Thoracic aorta (tissue), 2 donors: ENCODE results near the gene AJUBA. TPM values are rescaled to one million over a fixed set of nuclear protein-coding genes. Genes with fewer than 3 reads are reported as not detected.

Experiments used
- ATAC-seq: fragments of 150-250 bp; one replicate; pipeline ENCODE4 v1.8.0; 2017; ENCODE audit warnings: low read depth; ENCODE audit not compliant: insufficient number of reproducible peaks, low FRiP score
- DNase-seq: peaks from one replicate; pipeline ENCODE4 v3.0.0-alpha.2; 2020; ENCODE audit warnings: low spot score
- H3K27ac ChIP-seq, 2 donors: fragments of 200-600 bp; sonication (generic); 1 replicate in 1 of 2; 2 replicates in 1 of 2; pipeline ENCODE4 v1.5.1; 2016; ENCODE audit warnings: mild to moderate bottlenecking in 2 of 2, moderate library complexity in 2 of 2
- H3K27me3 ChIP-seq: fragments of 200-600 bp; sonication (generic); replicated peaks from 2 replicates; pipeline ENCODE4 v1.6.0; 2016; ENCODE audit warnings: mild to moderate bottlenecking; ENCODE audit not compliant: insufficient read depth
- H3K36me3 ChIP-seq: fragments of 200-600 bp; sonication (generic); one replicate; pipeline ENCODE4 v1.5.1; 2016
- H3K4me1 ChIP-seq, 2 donors: fragments of 200-600 bp; sonication (generic); 1 replicate in 1 of 2; 2 replicates in 1 of 2; pipeline versions ENCODE4 v1.5.1 to v1.6.0; 2016; ENCODE audit warnings: low read depth in 2 of 2, mild to moderate bottlenecking in 1 of 2; ENCODE audit not compliant: control insufficient read depth in 1 of 2
- H3K4me3 ChIP-seq: fragments of 200-600 bp; sonication (generic); 2 replicates; pipeline ENCODE4 v1.5.1; 2016; ENCODE audit warnings: mild to moderate bottlenecking
- H3K9me3 ChIP-seq: fragments of 200-600 bp; sonication (generic); 2 replicates; pipeline ENCODE4 v1.5.1; 2016
- CTCF ChIP-seq: fragments of 200-600 bp; sonication (generic); IDR thresholded peaks from one replicate; pipeline ENCODE4 v1.5.1; 2019; ENCODE audit warnings: antibody characterized with exemption
- total RNA-seq, 2 donors: library from RNA; depleted of rRNA; stranded (reverse); fragments of >200 nt; gene quantifications; one replicate each; pipeline versions ENCODE4 v1.1.0 to v1.2.3, GENCODE V29; 2016

The AJUBA gene
- total RNA-seq, 2 donors from 2014 or later = 9.7 to 35.3 TPM

- no peak for DNase-seq
- ATAC-seq = no peak
- Histone ChIP-seq H3K9me3 (no peaks in the 10 kb centered on the region), H3K4me3 (no peak overlapping the region), H3K36me3 (no peaks in the 10 kb centered on the region), H3K27me3 (no peaks in the 10 kb centered on the region), H3K27ac (no peak overlapping the region), H3K4me1 (peaks cover 0 to 5% of the 10 kb centered on the region in 2 donors)
- TF ChIP-seq CTCF = no peak
Measured at GRCh38 chr14:22997676-22998323, 15.4 kb upstream of the AJUBA start.

GRCh38 chr14:22996768-22997654, 14.7 kb upstream of the AJUBA start:
- peaks cover 0 to 5% of the 10 kb centered on the region in 2 donors for H3K4me1 ChIP-seq
- no peak for DNase-seq
- no peak overlapping the region for H3K27ac ChIP-seq
- no peak for ATAC-seq
- no peaks in the 10 kb centered on the region for H3K27me3 ChIP-seq
- H3K36me3 ChIP-seq = no peaks in the 10 kb centered on the region
- no peaks in the 10 kb centered on the region for H3K9me3 ChIP-seq
- TF ChIP-seq CTCF = no peak
- H3K4me3 ChIP-seq = no peak overlapping the region

- H3K27ac ChIP-seq = no peak overlapping the region
- DNase-seq (no peak), ATAC-seq (no peak)
- no peaks in the 10 kb centered on the region for H3K9me3 ChIP-seq
- no peak overlapping the region for H3K4me3 ChIP-seq
- no peaks in the 10 kb centered on the region for H3K36me3 ChIP-seq
- peaks cover 0 to 5% of the 10 kb centered on the region in 2 donors for H3K4me1 ChIP-seq
- H3K27me3 ChIP-seq = no peaks in the 10 kb centered on the region
- TF ChIP-seq CTCF = no peak
Measured at GRCh38 chr14:22995889-22996625, 13.7 kb upstream of the AJUBA start.

GRCh38 chr14:22994762-22995275, 12.5 kb upstream of the AJUBA start:
- Histone ChIP-seq H3K27me3 (no peaks in the 10 kb centered on the region), H3K9me3 (no peaks in the 10 kb centered on the region), H3K4me3 (no peak overlapping the region), H3K4me1 (peaks cover 0 to 5% of the 10 kb centered on the region in 2 donors), H3K27ac (no peak overlapping the region), H3K36me3 (no peaks in the 10 kb centered on the region)
- DNase-seq (no peak), ATAC-seq (no peak)
- peak; percentile 41 for TF ChIP-seq CTCF

- H3K27me3 ChIP-seq = no peaks in the 10 kb centered on the region
- no peaks in the 10 kb centered on the region for H3K36me3 ChIP-seq
- DNase-seq (no peak), ATAC-seq (no peak)
- TF ChIP-seq CTCF = no peak
- no peaks in the 10 kb centered on the region for H3K9me3 ChIP-seq
- H3K4me3 ChIP-seq = no peak overlapping the region
- H3K27ac ChIP-seq = no peak overlapping the region
- peaks cover 0 to 5% of the 10 kb centered on the region in 2 donors for H3K4me1 ChIP-seq
Measured at GRCh38 chr14:22993517-22993916, 11.2 kb upstream of the AJUBA start.
